ENCODE measurements around the gene MRPS11. TPM values are rescaled to one million over a fixed set of nuclear protein-coding genes. Genes with fewer than 3 reads are reported as not detected.

MRPS11 gene
- 48.4 and 50.2 TPM in 2 replicates for total RNA-seq (2022)
- Bru-seq, nascent RNA = percentile 76 among the genes with signal in this experiment
- BruChase-seq, experiment 1, labeled RNA remaining after a 2-hour chase = percentile 76 among the genes with signal in this experiment
- BruChase-seq, experiment 2, labeled RNA remaining after a 6-hour chase = percentile 73 among the genes with signal in this experiment
- long read RNA-seq, transcript MRPS11-201 (6 exons, 3,644 nt) = major isoform, 32 of 63 reads
- long read RNA-seq, partial matches to known transcripts = 0 of 63 reads
- long read RNA-seq, other reads (novel, unspliced or antisense) = 26 of 63 reads

- no peaks in the 10 kb centered on the region for H3K9me3 ChIP-seq
- H3K27me3 Mint-ChIP-seq (ENCODE audit: insufficient read depth, unreplicated experiment) = no peaks in the 10 kb centered on the region
- H3K4me1 Mint-ChIP-seq (ENCODE audit: low read depth, unreplicated experiment) = peaks cover 6% of the 10 kb centered on the region
- H3K27me3 ChIP-seq (replicated peaks; ENCODE audit: control insufficient read depth, insufficient read depth, low read length) = no peaks in the 10 kb centered on the region
- H3K27ac Mint-ChIP-seq (ENCODE audit: unreplicated experiment) = peak within 1 kb of the TSS; percentile 98
- DNase-seq = peak; percentile 87 to 90
- no TSS peak for BruUV-seq (replicated peaks)
- POLR2A ChIA-PET = interaction anchor here (0.6 to 1.2 kb wide), 4 partner anchors 133 to 523 kb away, joined by 3 to 14 read pairs (median 6); partner anchors contain the start of genes AEN and ISG20
- H3K36me3 Mint-ChIP-seq (ENCODE audit: insufficient read depth, unreplicated experiment) = peaks cover 43% of the 10 kb centered on the region
- CTCF ChIA-PET = interaction anchor here (0.9 to 1.7 kb wide), 5 partner anchors 10 to 171 kb away, joined by 3 to 7 read pairs (median 3); no protein-coding TSS in a partner anchor
- H3K9me3 Mint-ChIP-seq (ENCODE audit: unreplicated experiment) = no peaks in the 10 kb centered on the region
- intact Hi-C loops (cut with micrococcal nuclease; ENCODE audit: unreplicated experiment) = loop anchor here (5.0 kb wide), 1 partner anchor 80 kb away; the partner anchor contains the start of gene DET1
- TF ChIP-seq, protein P1, sequence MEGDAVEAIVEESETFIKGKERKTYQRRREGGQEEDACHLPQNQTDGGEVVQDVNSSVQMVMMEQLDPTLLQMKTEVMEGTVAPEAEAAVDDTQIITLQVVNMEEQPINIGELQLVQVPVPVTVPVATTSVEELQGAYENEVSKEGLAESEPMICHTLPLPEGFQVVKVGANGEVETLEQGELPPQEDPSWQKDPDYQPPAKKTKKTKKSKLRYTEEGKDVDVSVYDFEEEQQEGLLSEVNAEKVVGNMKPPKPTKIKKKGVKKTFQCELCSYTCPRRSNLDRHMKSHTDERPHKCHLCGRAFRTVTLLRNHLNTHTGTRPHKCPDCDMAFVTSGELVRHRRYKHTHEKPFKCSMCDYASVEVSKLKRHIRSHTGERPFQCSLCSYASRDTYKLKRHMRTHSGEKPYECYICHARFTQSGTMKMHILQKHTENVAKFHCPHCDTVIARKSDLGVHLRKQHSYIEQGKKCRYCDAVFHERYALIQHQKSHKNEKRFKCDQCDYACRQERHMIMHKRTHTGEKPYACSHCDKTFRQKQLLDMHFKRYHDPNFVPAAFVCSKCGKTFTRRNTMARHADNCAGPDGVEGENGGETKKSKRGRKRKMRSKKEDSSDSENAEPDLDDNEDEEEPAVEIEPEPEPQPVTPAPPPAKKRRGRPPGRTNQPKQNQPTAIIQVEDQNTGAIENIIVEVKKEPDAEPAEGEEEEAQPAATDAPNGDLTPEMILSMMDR (IDR thresholded peaks at IDR 0.05; ENCODE audit: insufficient read depth in 1 of 2, low read depth in 1 of 2, low read length in 1 of 2, severe bottlenecking in 1 of 2, unreplicated experiment in 1 of 2) = no peak
- no peaks in the 10 kb centered on the region for H3K36me3 ChIP-seq (ENCODE audit: control insufficient read depth, insufficient read depth, low read length)
- H3K4me1 ChIP-seq = peaks cover 6% of the 10 kb centered on the region
- H3K4me3 Mint-ChIP-seq (ENCODE audit: unreplicated experiment) = peak within 1 kb of the TSS; percentile 96
- peak within 1 kb of the TSS; percentile 90 for H3K4me3 ChIP-seq (ENCODE audit: low read depth, low read length)
Measured at GRCh38 chr15:88467073-88467934, at the start of gene MRPS11, which contains the start of gene MRPL46. MRPS11 (plus strand) TSS chr15:88467708; CDS start chr15:88467718, 10 bp downstream. MRPL46 (minus strand) TSS chr15:88467388; CDS start chr15:88467377, 11 bp downstream.

GRCh38 chr15:88419830-88420229 is 47.7 kb upstream of the MRPS11 start:
- Histone ChIP-seq H3K36me3 (ENCODE audit: control insufficient read depth, insufficient read depth, low read length) (no peaks in the 10 kb centered on the region), H3K27me3 (replicated peaks; ENCODE audit: control insufficient read depth, insufficient read depth, low read length) (no peaks in the 10 kb centered on the region; the same call in 1 of the 2 replicates), H3K4me3 (ENCODE audit: low read depth, low read length) (no peak overlapping the region), H3K9me3 (no peaks in the 10 kb centered on the region), H3K4me1 (no peaks in the 10 kb centered on the region)
- DNase-seq = no peak
- Mint-ChIP-seq H3K36me3 (ENCODE audit: insufficient read depth, unreplicated experiment) (no peaks in the 10 kb centered on the region), H3K9me3 (ENCODE audit: unreplicated experiment) (no peaks in the 10 kb centered on the region), H3K27me3 (ENCODE audit: insufficient read depth, unreplicated experiment) (peaks cover 7% of the 10 kb centered on the region), H3K27ac (ENCODE audit: unreplicated experiment) (no peak overlapping the region), H3K4me3 (ENCODE audit: unreplicated experiment) (no peak overlapping the region), H3K4me1 (ENCODE audit: low read depth, unreplicated experiment) (no peaks in the 10 kb centered on the region)
- intact Hi-C loops (cut with micrococcal nuclease; ENCODE audit: unreplicated experiment) = no loop called here
- BruUV-seq (replicated peaks) = no TSS peak
- ChIA-PET CTCF (no interaction called here), POLR2A (no interaction called here)
- TF ChIP-seq, protein P1 (IDR thresholded peaks at IDR 0.05; ENCODE audit: insufficient read depth in 1 of 2, low read depth in 1 of 2, low read length in 1 of 2, severe bottlenecking in 1 of 2, unreplicated experiment in 1 of 2) = no peak

DNA sequence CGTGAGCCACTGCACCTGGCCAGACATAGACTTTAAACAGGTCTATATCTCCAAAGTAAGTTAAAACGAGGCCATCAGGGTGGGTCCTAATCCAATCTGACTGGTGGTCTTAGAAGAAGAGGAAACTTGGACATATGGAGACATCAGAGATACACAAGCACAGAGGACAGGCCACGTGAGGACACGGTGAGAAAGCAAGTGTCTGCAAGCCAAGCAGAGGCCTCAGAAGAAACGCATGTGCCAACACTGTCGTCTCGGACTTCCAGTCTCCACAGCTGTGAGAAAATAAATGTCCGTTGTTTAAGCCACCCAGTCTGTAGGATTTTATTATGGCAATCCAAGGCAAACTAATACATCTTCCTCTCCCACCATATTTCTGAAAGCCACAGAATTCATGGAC is 44.2 kb upstream of the MRPS11 start:
- ChIA-PET POLR2A (no interaction called here), CTCF (no interaction called here)
- intact Hi-C loops (cut with micrococcal nuclease; ENCODE audit: unreplicated experiment) = no loop called here
- Mint-ChIP-seq H3K9me3 (ENCODE audit: unreplicated experiment) (no peaks in the 10 kb centered on the region), H3K27me3 (ENCODE audit: insufficient read depth, unreplicated experiment) (peaks cover 11% of the 10 kb centered on the region), H3K27ac (ENCODE audit: unreplicated experiment) (no peak overlapping the region), H3K4me1 (ENCODE audit: low read depth, unreplicated experiment) (no peaks in the 10 kb centered on the region), H3K4me3 (ENCODE audit: unreplicated experiment) (no peak overlapping the region), H3K36me3 (ENCODE audit: insufficient read depth, unreplicated experiment) (no peaks in the 10 kb centered on the region)
- no peaks in the 10 kb centered on the region; the same call in 1 of the 2 replicates for H3K27me3 ChIP-seq (replicated peaks; ENCODE audit: control insufficient read depth, insufficient read depth, low read length)
- TF ChIP-seq, protein P1 (IDR thresholded peaks at IDR 0.05; ENCODE audit: insufficient read depth in 1 of 2, low read depth in 1 of 2, low read length in 1 of 2, severe bottlenecking in 1 of 2, unreplicated experiment in 1 of 2) = no peak
- H3K4me3 ChIP-seq (ENCODE audit: low read depth, low read length) = no peak overlapping the region
- no peak for DNase-seq
- BruUV-seq (replicated peaks) = no TSS peak
- H3K9me3 ChIP-seq = no peaks in the 10 kb centered on the region
- H3K36me3 ChIP-seq (ENCODE audit: control insufficient read depth, insufficient read depth, low read length) = no peaks in the 10 kb centered on the region
- H3K4me1 ChIP-seq = no peaks in the 10 kb centered on the region

All from Caco-2 (cell line).